K562 (cell line): Measurements from ENCODE around the gene PPP1R17. TPM values are rescaled to one million over a fixed set of nuclear protein-coding genes. Genes with fewer than 3 reads are reported as not detected.

Experiments
- ATAC-seq: fragments of 200-7000 bp; cut with Tn5 transposase; 3 replicates; pipeline ENCODE4 v1.9.1; 2020; ENCODE audit warnings: moderate library complexity
- BruUV-seq: library from RNA; stranded (reverse); fragments of 400-500 nt; replicated peaks from 2 replicates; lab custom pipeline; 2021; lab: Mats Ljungman, UMichigan
- CTCF ChIA-PET: fragments of 300-600 bp; formaldehyde crosslinking; extraction: SDS; loops from one replicate; lab custom pipeline; 2021; ENCODE audit warnings: low intra/inter-chr PET ratio; lab: Yijun Ruan, JAX
- POLR2A ChIA-PET: fragments of 300-600, 350-650 bp; sonication (Branson Sonifier 250); formaldehyde crosslinking; extraction: SDS; loops from one replicate; lab custom pipeline; 2021; ENCODE audit warnings: antibody characterized with exemption, inconsistent platforms; lab: Yijun Ruan, JAX
- DNase-seq, 4 experiments: peaks; one replicate each; pipeline versions ENCODE4 v3.0.0 to v3.0.0-alpha.2; 2011 to 2018; ENCODE audit warnings: low spot score in 3 of 4, mixed read lengths in 3 of 4; ENCODE audit errors: extremely low read depth in 1 of 4
- FAIRE-seq: peaks from 2 replicates; lab custom pipeline; 2011; peaks lifted over from hg19 to GRCh38; lab: Jason Lieb, UNC
- H2AFZ ChIP-seq: 2 replicates; pipeline ENCODE4 v1.6.0; 2011; ENCODE audit warnings: low read depth, low read length, control low read depth, inconsistent platforms
- H3K27ac ChIP-seq: fragments of 200-600 bp; 3 replicates; pipeline ENCODE4 v1.8.0; 2011; ENCODE audit warnings: low read depth, mild to moderate bottlenecking, control low read depth, inconsistent platforms, low read length, moderate library complexity, mixed read lengths; ENCODE audit errors: extremely low read depth
- H3K27me3 ChIP-seq, 2 experiments: fragments of 300-600 bp in 1 of 2; 2 replicates in 1 of 2; 3 replicates in 1 of 2; pipeline versions ENCODE4 v1.6.0 to v1.8.0; 2011; ENCODE audit warnings: inconsistent platforms in 2 of 2, low read length in 2 of 2, mild to moderate bottlenecking in 1 of 2, mixed read lengths in 1 of 2, moderate library complexity in 1 of 2; ENCODE audit not compliant: control insufficient read depth in 2 of 2, insufficient read depth in 2 of 2
- H3K36me3 ChIP-seq: fragments of 300-600 bp; 3 replicates; pipeline ENCODE4 v1.8.0; 2011; ENCODE audit warnings: mild to moderate bottlenecking, low read length, inconsistent platforms; ENCODE audit not compliant: control insufficient read depth, insufficient read depth
- H3K4me1 ChIP-seq, 2 experiments: fragments of 200-600 bp in 1 of 2; replicated peaks in 1 of 2; 2 replicates in 1 of 2; 3 replicates in 1 of 2; pipeline versions ENCODE4 v1.5.1 to v1.8.0; 2011; ENCODE audit warnings: inconsistent platforms in 2 of 2, low read length in 2 of 2, mild to moderate bottlenecking in 1 of 2, mixed read lengths in 1 of 2, moderate library complexity in 1 of 2; ENCODE audit not compliant: control insufficient read depth in 2 of 2, insufficient read depth in 2 of 2
- H3K4me2 ChIP-seq: 2 replicates; pipeline ENCODE4 v1.6.1; 2011; ENCODE audit warnings: low read length, control low read depth, inconsistent platforms, mixed read lengths; ENCODE audit not compliant: insufficient read depth
- H3K4me3 ChIP-seq: fragments of 200-600 bp; sonication (generic), shearing (Covaris generic); 2 replicates; pipeline ENCODE4 v1.5.1; 2016; ENCODE audit warnings: control low read depth, inconsistent platforms
- H3K79me2 ChIP-seq: fragments of 200-600 bp; 3 replicates; pipeline ENCODE4 v1.8.0; 2011; ENCODE audit warnings: low read length, inconsistent platforms; ENCODE audit not compliant: control insufficient read depth, insufficient read depth
- H3K9ac ChIP-seq, 2 experiments: 2 replicates each; pipeline versions ENCODE4 v1.6.0 to v1.6.1; 2011; ENCODE audit warnings: low read depth in 2 of 2, low read length in 2 of 2, control low read depth in 1 of 2, inconsistent platforms in 1 of 2, mild to moderate bottlenecking in 1 of 2, mixed read lengths in 1 of 2; ENCODE audit not compliant: insufficient read depth in 1 of 2
- H3K9me1 ChIP-seq: one replicate; pipeline ENCODE4 v1.6.0; 2011; ENCODE audit warnings: inconsistent platforms, mild to moderate bottlenecking, low read length, moderate library complexity; ENCODE audit not compliant: control insufficient read depth, insufficient read depth
- H3K9me3 ChIP-seq: replicated peaks from 2 replicates; pipeline ENCODE4 v1.5.1; 2011; ENCODE audit warnings: low read depth, low read length, inconsistent platforms; ENCODE audit not compliant: control insufficient read depth, insufficient read depth
- H4K20me1 ChIP-seq: replicated peaks from 2 replicates; pipeline ENCODE4 v1.6.1; 2011; ENCODE audit warnings: low read length, inconsistent platforms, mixed read lengths; ENCODE audit not compliant: control insufficient read depth, insufficient read depth
- CREB1 ChIP-seq, 2 experiments: sonication (generic) in 1 of 2; formaldehyde crosslinking in 1 of 2; IDR thresholded peaks; 2 replicates each; pipeline versions ENCODE4 v1.6.1 to v1.8.0; 2012 to 2022; ENCODE audit warnings: inconsistent platforms in 1 of 2, mild to moderate bottlenecking in 1 of 2, missing genetic modification reagents in 1 of 2, moderate library complexity in 1 of 2
- CSDE1 ChIP-seq, 2 experiments: fragments of 450-650 bp; IDR thresholded peaks; 2 replicates each; pipeline ENCODE4 v1.6.1; 2016; ENCODE audit warnings: mild to moderate bottlenecking in 1 of 2
- ILK ChIP-seq: fragments of 450-650 bp; IDR thresholded peaks from 2 replicates; pipeline ENCODE4 v1.6.1; 2016; ENCODE audit warnings: missing genetic modification characterization, low read depth, mild to moderate bottlenecking, missing compliant biosample characterization, moderate library complexity, borderline replicate concordance
- MLX ChIP-seq, 2 experiments: fragments of 450-650 bp in 1 of 2; sonication (generic) in 1 of 2; formaldehyde crosslinking; conservative IDR thresholded peaks; 2 replicates each; pipeline versions ENCODE4 v1.4.0 to v1.8.1; 2020 to 2022; ENCODE audit warnings: mild to moderate bottlenecking in 1 of 2, missing genetic modification reagents in 1 of 2
- NCOR1 ChIP-seq: fragments of 450-650 bp; IDR thresholded peaks from 2 replicates; pipeline ENCODE4 v1.6.1; 2016; ENCODE audit warnings: mild to moderate bottlenecking, moderate library complexity
- NR3C1 ChIP-seq: sonication (generic); formaldehyde crosslinking; IDR thresholded peaks from 2 replicates; pipeline ENCODE4 v1.8.1; 2022; ENCODE audit warnings: missing genetic modification reagents
- RBM25 ChIP-seq: fragments of 200-400 bp; formaldehyde crosslinking; IDR thresholded peaks from 2 replicates; pipeline ENCODE4 v1.6.1; 2018; ENCODE audit warnings: low read length, low read depth, moderate library complexity; ENCODE audit not compliant: severe bottlenecking
- RFX1 ChIP-seq: fragments of 450-650 bp; IDR thresholded peaks from 2 replicates; pipeline ENCODE4 v1.6.1; 2016; ENCODE audit warnings: mild to moderate bottlenecking, moderate library complexity
- ZNF121 ChIP-seq: sonication (generic); formaldehyde crosslinking; conservative IDR thresholded peaks from 2 replicates; pipeline ENCODE4 v1.8.0; 2022; ENCODE audit warnings: missing genetic modification reagents
- ZNF197 ChIP-seq: fragments of 200-800 bp; sonication (Bioruptor generic); IDR thresholded peaks from 2 replicates; pipeline ENCODE4 v1.6.1; 2016; ENCODE audit warnings: low read depth, missing genetic modification characterization, missing compliant biosample characterization
- ZNF780A ChIP-seq: fragments of 250-450 bp; sonication (Bioruptor Pico); IDR thresholded peaks from 2 replicates; pipeline ENCODE4 v1.5.0; 2021; ENCODE audit warnings: mild to moderate bottlenecking
- WGBS: fragments of 100-300 bp; shearing (Covaris generic); methylation state at CpG from one replicate; pipeline ENCODE4 v1.1.6; 2016; ENCODE audit warnings: low coverage, mixed read lengths; ENCODE audit not compliant: insufficient coverage; ENCODE audit errors: missing lambda C conversion rate; 5-methylcytosine and 5-hydroxymethylcytosine counted together
- in situ Hi-C: fragments of 300-500 bp; cut with MboI; formaldehyde crosslinking; loops from 4 replicates; pipeline ENCODE4 v1.15.0; 2018; ENCODE audit warnings: inconsistent platforms, mixed read lengths
- intact Hi-C: fragments of 100-400 bp; cut with micrococcal nuclease; formaldehyde crosslinking; loops from 2 replicates; pipeline ENCODE4 v1.14.2; 2022
- polyA plus RNA-seq, 8 experiments: library from polyadenylated mRNA; depleted of rRNA in 4 of 8; stranded (reverse) in 5 of 8; unstranded in 3 of 8; fragments of >200 nt; fragmentation: Nextera tagmentation in 2 of 8; fragmentation: Illumina TruSeq in 1 of 8; extraction: Ambion mirVana in 2 of 8; extraction: Trizol in 1 of 8; gene quantifications; 2 replicates each; pipeline versions ENCODE4 v1.2.1 to v1.2.3, GENCODE V29; 2011 to 2014; ENCODE audit warnings: inconsistent platforms in 1 of 8, missing spikeins in 1 of 8
- total RNA-seq, 7 experiments: library from RNA; depleted of rRNA in 6 of 7; stranded (reverse); fragments of >200 nt in 6 of 7; fragmentation: Illumina TruSeq in 2 of 7; extraction: Trizol in 2 of 7; gene quantifications; 2 replicates each; pipeline versions ENCODE4 v1.2.1 to v1.2.3, GENCODE V29; 2011 to 2021; ENCODE audit warnings: low replicate concordance in 1 of 7

Gene PPP1R17
- total and polyA plus RNA-seq, 9 of the 15 experiments (the other 6 are each of a cell fraction or from before 2014, with no cell fraction given), result not detected

DNA sequence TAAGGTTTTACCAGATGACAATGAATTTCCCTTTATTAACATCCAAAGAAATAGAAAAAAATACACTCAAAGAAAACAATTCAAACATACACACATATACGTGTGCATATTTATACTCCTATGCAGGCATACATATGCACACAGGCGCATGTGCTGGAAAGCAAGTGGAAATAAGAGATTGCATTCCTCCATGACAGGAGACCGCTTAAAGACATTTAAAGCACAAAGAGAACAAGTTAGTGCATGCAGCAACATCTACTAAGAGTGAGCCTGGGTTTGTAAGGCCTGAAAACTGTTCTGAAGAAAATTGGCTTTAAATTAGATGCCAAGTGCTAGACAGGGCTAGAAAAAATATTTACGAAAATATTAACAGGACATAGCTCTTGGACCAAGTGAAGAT lies 40.1 kb upstream of the PPP1R17 start (continued):
- TF ChIP-seq RBM25, result no peak
- no peak for TF ChIP-seq MLX (CRISPR knock-in tag; conservative IDR thresholded peaks at IDR 0.05)
- no peak for TF ChIP-seq NCOR1
- TF ChIP-seq ILK, result no peak

DNA sequence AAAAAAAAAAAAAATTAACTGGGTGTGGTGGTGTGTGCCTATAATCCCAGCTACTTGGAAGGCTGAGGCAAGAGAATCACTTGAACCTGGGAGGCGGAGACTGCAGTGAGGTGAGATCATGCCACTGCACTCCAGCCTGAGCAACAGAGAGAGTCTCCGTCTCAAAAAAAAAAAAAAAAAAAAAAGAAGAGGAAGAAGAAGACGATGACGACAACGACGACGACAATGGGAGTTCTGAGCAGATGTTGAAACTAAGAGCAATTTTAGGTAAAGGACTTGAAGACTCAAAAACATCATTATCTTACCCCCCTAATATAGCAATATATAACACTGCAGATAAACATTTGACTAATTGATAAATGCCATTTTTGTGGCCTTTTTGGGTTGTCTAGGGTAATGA lies 39.5 kb upstream of the PPP1R17 start:
- no peak for TF ChIP-seq ZNF197
- no peak for TF ChIP-seq NR3C1 (CRISPR knock-in tag)
- TF ChIP-seq ZNF780A (CRISPR knock-in tag), result no peak
- no peak for TF ChIP-seq ZNF121 (CRISPR knock-in tag)
- no peak for TF ChIP-seq CSDE1 (IDR thresholded peaks at IDR 0.05)
- no peak for TF ChIP-seq RFX1
- no peak for TF ChIP-seq CREB1 (IDR thresholded peaks at IDR 0.05)
- TF ChIP-seq CREB1 (CRISPR knock-in tag; IDR thresholded peaks at IDR 0.05), result no peak
- H3K4me3 ChIP-seq, result no peak overlapping the region
- no peaks in the 10 kb centered on the region for H3K27me3 ChIP-seq
- no peak overlapping the region for H3K27ac ChIP-seq
- H3K4me2 ChIP-seq, result no peak overlapping the region
- H3K9me1 ChIP-seq, result no peaks in the 10 kb centered on the region
- FAIRE-seq (no peak), DNase-seq (no peak), ATAC-seq (no peak)
- H2AFZ ChIP-seq, result no peak overlapping the region
- CTCF ChIA-PET, result no interaction called here
- intact Hi-C loops, result no loop called here
- in situ Hi-C loops, result no loop called here
- no peak overlapping the region for H3K9ac ChIP-seq
- POLR2A ChIA-PET, result no interaction called here
- no peaks in the 10 kb centered on the region for H3K4me1 ChIP-seq
- H3K9me3 ChIP-seq, result no peaks in the 10 kb centered on the region
- no peaks in the 10 kb centered on the region for H3K36me3 ChIP-seq
- no peaks in the 10 kb centered on the region for H3K79me2 ChIP-seq
- 9% methylated on average over 6 of the region's 7 CpGs for WGBS
- BruUV-seq, result no TSS peak
- no peaks in the 10 kb centered on the region for H4K20me1 ChIP-seq
